NCI-H1694 treated with DMSO at 0.1 percent for 48 hours (cell line): ENCODE results near the gene DNAAF9.
"Not testable (repeated sequence)": the region's sequence is repeated elsewhere in the genome, so short reads cannot be mapped to it uniquely, and the experiment has no call there.

Source experiments
- DNase-seq: peaks from one replicate; lab custom pipeline; 2025; lab: John Stamatoyannopoulos, UW

Gene DNAAF9

GRCh38 chr20:3407040-3407770 lies at the start of gene DNAAF9:
Gene DNAAF9 (minus strand): TSS chr20:3407669. CDS start chr20:3407557, 112 bp downstream.
- DNase-seq: peak; percentile 38

GRCh38 chr20:3456648-3457047 lies 49.2 kb upstream of the DNAAF9 start:
- DNase-seq: no peak

DNA sequence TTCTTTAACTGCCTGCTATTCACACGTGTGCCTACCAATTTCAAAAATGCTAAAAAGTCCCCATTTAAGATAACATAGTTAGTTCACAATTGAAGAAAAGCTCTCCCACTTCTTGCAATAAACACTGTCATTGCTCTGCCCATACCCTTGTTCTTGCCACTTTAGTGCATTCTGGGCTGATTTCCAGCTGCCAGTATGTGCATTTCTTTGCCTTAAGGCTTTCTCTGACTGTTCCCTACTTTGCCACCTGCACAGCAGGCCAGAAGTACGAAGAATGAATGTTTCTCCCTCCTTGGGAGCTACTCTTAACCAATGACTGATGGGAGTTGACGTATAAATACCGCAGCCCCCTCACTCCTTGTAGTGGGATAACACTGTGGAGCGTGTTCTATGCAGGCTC lies 47.4 kb upstream of the DNAAF9 start:
- no peak for DNase-seq

- no peak for DNase-seq
These were observed 45.2 kb upstream of the DNAAF9 start for GRCh38 chr20:3452690-3453089.

DNA sequence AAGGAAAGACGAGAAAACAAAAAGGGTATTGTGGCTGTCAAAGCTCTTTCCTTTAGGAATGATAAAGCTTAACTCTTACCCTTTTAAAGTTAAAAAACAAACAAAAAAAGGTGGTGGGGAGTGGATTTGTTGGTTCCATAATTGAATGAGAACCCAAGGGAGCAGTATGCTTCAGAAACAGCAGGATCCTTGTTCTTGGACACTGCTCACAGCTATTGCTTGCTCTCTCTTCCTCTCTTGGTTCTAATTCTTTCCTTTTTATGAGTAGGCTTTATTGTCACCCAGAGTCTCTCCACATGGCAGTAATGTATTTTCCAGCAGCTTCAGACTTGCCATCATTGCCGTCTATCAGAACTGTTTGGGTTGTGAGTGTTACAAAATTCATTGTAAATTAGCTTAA lies 44.7 kb upstream of the DNAAF9 start:
- no peak for DNase-seq

DNA sequence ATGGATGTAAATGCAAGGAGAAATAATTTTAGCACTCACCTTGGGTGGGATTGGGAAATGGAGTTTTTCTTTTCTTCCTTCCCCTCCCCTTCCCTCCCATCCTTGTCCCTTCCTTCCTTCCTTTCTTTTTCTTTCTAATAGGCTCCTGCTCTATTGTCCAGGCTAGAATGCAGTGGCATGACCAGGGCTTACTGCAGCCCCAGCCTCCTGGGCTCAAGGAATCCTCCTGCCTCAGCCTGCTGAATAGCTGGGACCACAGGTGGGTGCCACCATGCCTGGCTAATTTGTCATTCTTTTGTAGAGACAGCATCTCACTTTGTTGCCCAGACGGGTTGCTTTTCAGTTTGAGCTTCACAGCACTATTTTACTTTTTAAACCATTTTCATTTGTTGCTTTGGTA lies 41.9 kb upstream of the DNAAF9 start:
- no peak for DNase-seq

GRCh38 chr20:3447321-3447720 lies 39.9 kb upstream of the DNAAF9 start:
- DNase-seq: no peak

DNA sequence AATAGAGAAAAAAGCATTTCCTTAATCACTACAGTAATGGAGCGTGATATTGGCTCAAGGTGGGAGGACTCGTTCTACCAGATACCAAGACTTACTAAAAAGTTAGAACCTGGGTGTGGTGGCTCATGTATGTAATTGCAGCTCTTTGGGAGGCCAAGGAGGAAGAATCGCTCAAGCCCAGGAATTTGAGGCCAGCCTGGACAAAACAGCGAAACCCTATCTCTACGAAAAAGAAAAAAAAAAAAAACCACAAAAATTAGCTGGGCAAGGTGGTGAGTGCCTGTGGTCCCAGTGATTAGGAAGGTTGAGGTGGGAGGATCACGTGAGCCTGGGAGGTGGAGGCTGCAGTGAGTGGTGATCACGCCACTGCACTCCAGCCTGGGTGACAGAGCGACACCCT lies 39.3 kb upstream of the DNAAF9 start:
- no peak for DNase-seq

GRCh38 chr20:3436864-3437574 lies 29.6 kb upstream of the DNAAF9 start:
- DNase-seq: no peak

GRCh38 chr20:3434232-3434631 lies 26.8 kb upstream of the DNAAF9 start:
- no peak for DNase-seq

DNA sequence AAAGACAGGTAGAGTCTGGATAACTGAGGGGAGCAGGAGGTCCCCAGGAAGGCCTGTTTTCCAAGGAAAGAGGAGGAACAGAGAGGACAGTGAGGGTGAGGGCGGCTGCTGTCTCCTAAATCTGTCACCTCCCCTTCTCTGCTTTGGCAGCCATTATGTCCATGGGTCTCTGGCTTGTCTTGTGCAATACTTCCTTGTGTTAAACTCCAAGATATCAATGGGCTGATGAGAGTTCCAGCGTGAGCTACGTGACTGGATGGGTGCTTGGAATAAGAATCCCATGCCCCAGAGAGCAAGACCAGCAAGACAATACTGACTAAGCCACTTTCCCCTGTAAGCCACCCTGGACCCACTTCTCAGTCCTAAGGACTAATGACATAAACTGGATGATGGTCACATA lies 26.3 kb upstream of the DNAAF9 start:
- DNase-seq: no peak

DNA sequence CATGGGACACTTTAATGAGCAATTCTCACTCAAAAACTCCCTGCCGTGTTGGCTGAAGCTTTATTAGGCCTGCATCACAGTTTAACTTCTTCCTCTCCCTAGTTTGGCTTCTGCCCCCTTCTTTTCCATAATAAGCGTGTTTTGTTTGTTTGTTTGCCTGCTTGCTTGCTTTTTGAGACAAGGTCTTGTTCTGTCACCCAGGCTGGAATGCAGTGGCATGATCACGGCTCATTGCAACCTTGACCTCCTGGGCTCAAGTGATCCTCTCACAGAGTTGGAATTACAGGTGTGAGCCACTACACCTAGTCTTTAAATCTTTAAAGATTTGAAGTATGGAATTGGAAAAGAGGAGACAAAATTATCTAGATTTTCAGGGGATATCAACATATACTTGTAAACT lies 25.4 kb upstream of the DNAAF9 start:
- DNase-seq: no peak

DNA sequence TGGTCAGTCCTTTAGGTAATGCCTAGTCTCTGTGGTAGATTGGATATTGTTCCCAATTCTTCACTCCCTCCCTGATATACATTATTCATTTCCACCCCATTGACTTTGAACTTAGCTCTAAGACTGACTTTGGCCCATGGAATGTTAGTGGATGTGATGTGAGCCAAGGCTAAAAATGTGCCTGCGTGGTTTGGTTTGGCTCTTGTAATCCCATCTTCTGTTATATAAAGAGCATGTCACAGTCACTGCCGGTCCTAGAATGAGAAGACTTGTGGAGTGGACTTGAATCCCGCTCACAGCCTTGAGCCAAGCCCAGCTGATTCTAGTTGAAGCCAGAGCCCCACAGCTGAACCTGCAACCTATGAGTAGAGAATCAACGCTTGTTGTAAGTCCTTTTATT lies 23.6 kb upstream of the DNAAF9 start:
- DNase-seq: no peak

DNA sequence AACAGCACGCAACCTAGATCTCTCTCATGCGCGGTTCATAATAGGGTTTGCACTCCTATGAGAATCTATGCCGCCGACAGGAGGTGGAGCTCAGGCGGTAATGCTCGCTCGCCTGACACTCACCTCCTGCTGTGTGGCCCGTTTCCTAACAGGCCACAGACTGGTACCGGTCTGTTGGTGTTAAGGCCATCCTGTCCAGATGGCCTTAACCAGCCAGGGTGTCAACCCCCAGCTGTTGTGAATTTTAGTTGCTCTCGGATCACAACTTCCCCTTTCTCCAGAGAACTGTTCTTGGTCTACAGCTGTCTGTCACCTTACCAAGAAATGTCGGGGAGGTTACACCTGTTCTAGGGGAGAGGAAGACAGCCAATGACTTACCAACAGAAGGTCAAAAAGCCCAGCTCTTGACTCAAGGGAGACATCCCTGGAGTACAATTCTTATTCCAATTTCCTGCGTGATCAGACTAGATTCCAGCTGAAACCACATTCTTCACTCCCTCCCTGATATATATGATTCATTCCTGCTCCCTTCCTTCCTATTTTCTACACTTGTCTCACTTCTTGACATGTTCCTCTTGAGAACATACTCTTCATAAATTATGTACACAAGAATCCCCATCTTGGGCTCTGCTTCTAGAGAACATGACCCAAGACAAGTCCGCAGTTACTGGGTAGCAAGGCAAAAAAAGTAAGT lies 23.1 kb upstream of the DNAAF9 start:
- no peak for DNase-seq

DNA sequence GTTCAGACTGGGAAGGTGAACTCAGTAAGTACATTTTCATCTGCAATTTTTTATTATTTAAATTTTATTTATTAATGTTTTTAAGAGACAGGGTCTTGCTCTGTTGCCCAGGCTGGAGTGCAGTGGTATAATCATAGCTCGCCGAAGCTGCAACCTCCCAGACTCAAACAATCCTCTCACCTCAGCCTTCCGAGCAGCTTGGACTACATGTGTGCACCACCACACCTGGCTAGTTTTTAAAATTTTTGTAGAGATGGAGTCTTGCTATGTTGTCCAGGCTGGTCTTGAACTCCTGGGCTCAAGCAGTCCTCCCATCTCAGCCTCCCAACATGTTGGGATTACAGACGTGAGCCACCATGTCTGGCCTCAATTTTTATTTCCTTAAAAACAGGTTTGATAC lies 19.3 kb upstream of the DNAAF9 start:
- not testable (repeated sequence) for DNase-seq

DNA sequence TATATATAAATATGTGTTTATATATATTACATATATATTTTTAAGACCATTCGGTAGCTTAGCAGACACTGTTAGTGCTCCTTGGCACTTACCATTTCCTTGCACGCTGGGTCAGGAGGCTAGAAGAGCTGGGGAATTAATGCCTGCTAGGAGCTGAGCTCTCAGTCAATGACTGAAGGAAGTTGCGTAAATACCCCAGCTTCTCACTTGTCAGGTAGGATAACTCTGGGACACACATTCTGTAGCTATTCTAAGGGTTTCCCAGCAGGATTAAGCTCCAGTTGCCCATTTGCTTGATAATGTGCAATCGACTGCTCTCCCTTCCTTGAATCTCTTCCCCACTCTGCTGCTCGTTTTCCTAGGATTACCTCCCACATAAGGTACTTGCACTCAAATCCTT lies 15.7 kb upstream of the DNAAF9 start:
- DNase-seq: no peak

DNA sequence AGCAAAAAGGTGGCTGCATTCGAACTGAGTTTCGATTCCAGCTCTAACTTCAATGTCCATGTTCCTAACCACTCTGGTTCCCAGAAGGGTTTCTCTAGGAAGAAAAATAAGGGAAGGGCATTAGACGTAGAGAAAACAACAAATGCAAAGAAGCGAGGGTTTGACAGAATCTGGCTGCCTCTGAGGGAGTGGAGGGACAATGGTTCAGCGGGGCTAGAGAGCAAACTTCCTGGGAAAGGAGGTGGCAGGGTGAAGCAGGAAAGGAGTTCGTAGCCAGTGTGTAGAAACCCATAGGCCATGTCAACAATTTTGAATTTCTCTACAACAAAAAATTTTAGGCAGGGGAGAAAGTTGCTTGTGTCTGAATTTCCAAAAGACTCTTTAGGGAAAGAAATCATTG lies 14.5 kb upstream of the DNAAF9 start:
- no peak for DNase-seq

- peak; percentile 19 for DNase-seq
These were observed 12.8 kb upstream of the DNAAF9 start for GRCh38 chr20:3420211-3420707.

GRCh38 chr20:3418161-3418560 lies 10.7 kb upstream of the DNAAF9 start:
- DNase-seq: not testable (repeated sequence)

DNA sequence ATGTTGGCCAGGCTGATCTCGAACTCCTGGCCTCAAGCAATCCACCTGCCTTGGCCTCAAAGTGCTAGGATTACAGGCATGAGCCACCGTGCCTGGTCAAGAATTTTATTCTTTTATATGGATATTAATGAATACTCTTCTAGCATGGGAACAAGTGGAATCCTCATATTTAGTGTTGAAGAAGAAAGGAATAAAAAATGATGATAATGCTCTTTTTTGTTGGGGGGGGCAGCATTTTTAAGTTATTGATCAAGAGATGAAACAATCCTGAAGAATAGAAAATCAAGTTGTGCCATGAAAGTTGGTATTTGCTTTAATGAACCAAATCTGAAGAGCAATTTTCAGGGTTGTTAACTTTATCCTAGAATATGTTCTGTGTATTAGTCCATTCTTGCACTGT lies 6.7 kb upstream of the DNAAF9 start:
- no peak for DNase-seq

- no peak for DNase-seq
These were observed 6.0 kb upstream of the DNAAF9 start for GRCh38 chr20:3413393-3413889.

DNA sequence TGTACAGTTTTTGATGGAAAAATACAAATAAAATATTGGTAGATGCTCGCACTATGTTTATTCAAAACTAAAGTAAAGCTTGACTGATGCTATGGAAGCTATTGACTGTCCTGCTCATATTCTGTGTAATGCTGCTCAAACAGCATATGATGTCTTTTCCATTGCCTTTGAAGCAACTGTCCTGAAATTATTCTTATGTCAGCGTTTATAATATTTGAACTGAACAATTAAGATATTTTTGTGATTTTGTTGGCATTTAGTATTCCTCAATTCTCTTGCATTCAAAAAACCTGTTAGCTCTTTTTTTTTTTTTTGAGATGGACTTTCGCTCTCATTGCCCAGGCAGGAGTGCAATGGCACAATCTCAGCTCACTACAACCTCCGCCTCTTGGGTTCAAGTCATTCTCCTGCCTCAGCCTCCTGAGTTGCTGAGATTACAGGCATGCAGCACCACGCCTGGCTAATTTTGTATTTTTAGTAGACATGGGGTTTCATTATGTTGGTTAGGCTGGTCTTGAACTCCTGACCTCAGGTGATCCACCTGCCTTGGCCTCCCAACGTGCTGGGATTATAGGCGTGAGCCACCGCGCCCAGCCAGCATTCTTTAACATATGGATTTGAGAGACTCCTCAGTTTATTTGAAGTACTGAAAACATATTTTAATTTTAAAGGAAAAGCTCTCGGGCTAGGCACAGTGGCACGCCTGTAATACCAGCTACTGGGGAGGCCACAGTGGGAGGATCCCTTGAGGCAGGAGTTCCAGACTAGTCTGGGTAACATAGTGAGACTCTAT lies 5.3 kb upstream of the DNAAF9 start:
- DNase-seq: no peak
